Measurements from ENCODE around the gene ESR1.

Gene ESR1

DNA sequence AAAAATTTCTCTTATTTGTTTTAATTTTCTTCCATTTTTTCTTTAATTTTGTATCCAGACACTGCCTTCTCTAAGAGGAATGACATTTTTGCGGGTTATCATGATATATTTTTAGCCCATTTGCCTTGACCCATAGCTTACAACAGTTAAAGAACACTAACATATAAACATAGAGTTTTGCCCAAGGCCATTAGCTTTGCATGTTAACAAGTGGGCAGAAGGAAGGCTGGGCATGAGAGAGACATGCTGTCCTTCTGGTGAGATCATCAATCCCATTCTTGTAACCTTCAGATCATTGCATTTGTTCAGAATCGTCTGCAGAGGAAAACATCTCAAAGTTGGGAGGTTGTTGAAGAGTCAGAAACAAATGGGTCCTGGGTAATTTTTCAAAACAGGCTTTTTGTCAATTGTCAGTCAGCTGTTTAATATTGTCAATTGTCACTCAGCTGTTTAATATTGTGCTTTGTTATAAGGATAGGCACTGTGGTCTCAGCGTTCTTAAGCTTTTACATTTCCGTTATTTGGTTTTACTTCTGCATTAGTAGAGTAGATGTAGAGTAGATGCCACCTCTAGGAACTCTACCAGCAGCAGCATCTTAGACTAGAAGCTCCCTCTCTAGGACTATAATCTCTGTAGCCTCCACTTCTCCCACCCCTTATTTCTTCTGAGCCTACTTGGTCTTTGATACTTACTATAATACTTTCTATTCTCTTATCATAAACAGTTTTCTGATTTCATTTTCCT, 243.1 kb downstream of the ESR1 start:
- Histone ChIP-seq H3K4me3 (ENCODE audit: low read depth, low read length) (no peak overlapping the region), H3K36me3 (no peaks in the 10 kb centered on the region), H3K4me1 (no peaks in the 10 kb centered on the region), H3K9me3 (no peaks in the 10 kb centered on the region), H3K27me3 (no peaks in the 10 kb centered on the region; the same call in 1 of the 2 replicates)
- TF ChIP-seq, protein P1, sequence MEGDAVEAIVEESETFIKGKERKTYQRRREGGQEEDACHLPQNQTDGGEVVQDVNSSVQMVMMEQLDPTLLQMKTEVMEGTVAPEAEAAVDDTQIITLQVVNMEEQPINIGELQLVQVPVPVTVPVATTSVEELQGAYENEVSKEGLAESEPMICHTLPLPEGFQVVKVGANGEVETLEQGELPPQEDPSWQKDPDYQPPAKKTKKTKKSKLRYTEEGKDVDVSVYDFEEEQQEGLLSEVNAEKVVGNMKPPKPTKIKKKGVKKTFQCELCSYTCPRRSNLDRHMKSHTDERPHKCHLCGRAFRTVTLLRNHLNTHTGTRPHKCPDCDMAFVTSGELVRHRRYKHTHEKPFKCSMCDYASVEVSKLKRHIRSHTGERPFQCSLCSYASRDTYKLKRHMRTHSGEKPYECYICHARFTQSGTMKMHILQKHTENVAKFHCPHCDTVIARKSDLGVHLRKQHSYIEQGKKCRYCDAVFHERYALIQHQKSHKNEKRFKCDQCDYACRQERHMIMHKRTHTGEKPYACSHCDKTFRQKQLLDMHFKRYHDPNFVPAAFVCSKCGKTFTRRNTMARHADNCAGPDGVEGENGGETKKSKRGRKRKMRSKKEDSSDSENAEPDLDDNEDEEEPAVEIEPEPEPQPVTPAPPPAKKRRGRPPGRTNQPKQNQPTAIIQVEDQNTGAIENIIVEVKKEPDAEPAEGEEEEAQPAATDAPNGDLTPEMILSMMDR (IDR thresholded peaks at IDR 0.05; ENCODE audit: low read depth, low read length) = no peak
- no peak for DNase-seq

DNA sequence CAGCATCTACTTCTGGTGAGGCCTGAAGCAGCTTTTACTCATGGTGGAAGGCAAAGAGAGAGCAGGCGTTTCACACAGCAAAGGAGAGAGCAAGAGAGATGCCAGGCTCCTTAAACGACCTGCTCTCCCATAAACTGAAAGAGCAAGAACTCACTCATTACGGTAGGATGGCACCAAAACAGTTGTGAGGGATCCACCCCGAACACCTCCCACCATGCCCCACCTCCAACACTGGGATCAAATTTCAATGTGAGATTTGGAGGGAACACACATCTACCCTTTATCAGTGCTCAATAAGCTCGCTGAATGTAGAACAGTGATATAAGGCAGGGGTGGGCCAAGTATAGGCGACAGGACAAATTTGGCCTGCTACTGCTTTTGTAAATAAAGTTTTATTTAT, 244.6 kb downstream of the ESR1 start:
- Histone ChIP-seq H3K4me3 (ENCODE audit: low read depth, low read length) (no peak overlapping the region), H3K9me3 (no peaks in the 10 kb centered on the region), H3K36me3 (no peaks in the 10 kb centered on the region), H3K4me1 (no peaks in the 10 kb centered on the region), H3K27me3 (no peaks in the 10 kb centered on the region; the same call in 1 of the 2 replicates)
- TF ChIP-seq, protein P1 (IDR thresholded peaks at IDR 0.05; ENCODE audit: low read depth, low read length) = no peak
- DNase-seq = no peak

DNA sequence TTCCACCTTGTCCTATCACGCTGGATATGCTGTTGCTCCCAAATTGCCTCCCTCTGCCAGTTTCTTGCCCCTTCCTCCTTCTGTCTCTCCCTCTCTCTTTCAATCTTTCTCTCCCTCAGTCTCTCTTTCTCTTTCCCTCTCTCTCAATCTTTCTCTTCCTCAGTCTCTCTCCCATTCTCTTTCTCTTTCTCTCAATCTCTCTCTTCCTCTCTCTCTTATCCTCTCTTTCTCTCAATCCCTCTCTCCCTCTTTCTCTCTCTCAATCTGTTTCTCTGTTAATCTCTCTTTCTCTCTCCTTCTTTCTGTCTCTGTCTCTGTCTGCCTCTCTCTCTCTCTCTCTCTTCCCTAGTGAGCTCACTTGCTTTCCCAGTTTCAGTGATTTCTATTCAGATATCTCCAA, 245.8 kb downstream of the ESR1 start:
- no peak for DNase-seq
- no peak overlapping the region for H3K4me3 ChIP-seq (ENCODE audit: low read depth, low read length)
- H3K9me3 ChIP-seq = no peaks in the 10 kb centered on the region
- H3K36me3 ChIP-seq = no peaks in the 10 kb centered on the region
- no peaks in the 10 kb centered on the region for H3K4me1 ChIP-seq
- no peaks in the 10 kb centered on the region; the same call in 1 of the 2 replicates for H3K27me3 ChIP-seq
- TF ChIP-seq, protein P1 (IDR thresholded peaks at IDR 0.05; ENCODE audit: low read depth, low read length) = no peak

DNA sequence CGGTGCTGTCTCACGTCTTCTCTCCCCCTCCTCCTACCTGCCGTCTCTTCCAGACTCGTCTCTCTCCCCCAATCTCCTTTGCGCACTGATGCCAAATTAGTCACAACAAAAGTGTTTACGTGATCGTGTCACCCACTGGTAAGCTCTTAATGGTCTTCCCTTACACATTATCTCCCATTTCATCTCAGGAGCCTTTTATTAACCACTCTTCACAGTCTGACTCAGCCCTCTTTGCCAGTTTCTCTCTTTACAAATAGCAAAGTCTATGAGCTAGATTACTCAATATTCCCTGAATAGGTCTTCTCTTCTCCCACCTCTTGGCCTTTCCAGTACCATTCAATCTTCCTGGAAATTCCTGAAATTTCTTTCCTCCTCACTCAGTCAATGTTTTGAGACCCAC, 247.0 kb downstream of the ESR1 start:
- H3K4me3 ChIP-seq (ENCODE audit: low read depth, low read length) = no peak overlapping the region

DNA sequence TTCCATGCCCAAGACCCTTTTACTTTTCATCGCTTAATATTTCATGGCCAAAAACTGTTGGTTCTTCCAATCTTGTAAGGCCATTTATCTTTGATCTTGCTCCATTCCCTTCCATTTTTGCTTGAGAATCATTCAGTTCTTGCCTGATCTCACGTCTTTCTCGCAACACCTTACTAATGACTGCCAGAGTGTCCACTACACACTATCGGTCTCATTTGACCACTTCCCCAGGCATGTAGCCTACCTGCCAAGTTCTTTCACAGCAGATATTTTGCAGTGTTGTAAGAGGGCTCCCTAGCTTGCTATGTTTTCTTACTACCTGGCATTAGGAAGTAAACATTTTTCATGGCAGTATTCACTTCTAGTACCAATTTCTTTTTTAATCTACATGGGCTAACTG, 248.0 kb downstream of the ESR1 start:
- H3K36me3 ChIP-seq = no peaks in the 10 kb centered on the region
- H3K9me3 ChIP-seq = no peaks in the 10 kb centered on the region
- no peak overlapping the region for H3K4me3 ChIP-seq (ENCODE audit: low read depth, low read length)
- H3K27me3 ChIP-seq = no peaks in the 10 kb centered on the region; the same call in 1 of the 2 replicates
- TF ChIP-seq, protein P1 (IDR thresholded peaks at IDR 0.05; ENCODE audit: low read depth, low read length) = no peak
- DNase-seq = no peak
- H3K4me1 ChIP-seq = no peaks in the 10 kb centered on the region

More for the DNA sequence above, 247.0 kb downstream of the ESR1 start:
- DNase-seq = no peak
- Histone ChIP-seq H3K9me3 (no peaks in the 10 kb centered on the region), H3K27me3 (no peaks in the 10 kb centered on the region; the same call in 1 of the 2 replicates), H3K4me1 (no peaks in the 10 kb centered on the region), H3K36me3 (no peaks in the 10 kb centered on the region)
- TF ChIP-seq, protein P1 (IDR thresholded peaks at IDR 0.05; ENCODE audit: low read depth, low read length) = no peak

DNA sequence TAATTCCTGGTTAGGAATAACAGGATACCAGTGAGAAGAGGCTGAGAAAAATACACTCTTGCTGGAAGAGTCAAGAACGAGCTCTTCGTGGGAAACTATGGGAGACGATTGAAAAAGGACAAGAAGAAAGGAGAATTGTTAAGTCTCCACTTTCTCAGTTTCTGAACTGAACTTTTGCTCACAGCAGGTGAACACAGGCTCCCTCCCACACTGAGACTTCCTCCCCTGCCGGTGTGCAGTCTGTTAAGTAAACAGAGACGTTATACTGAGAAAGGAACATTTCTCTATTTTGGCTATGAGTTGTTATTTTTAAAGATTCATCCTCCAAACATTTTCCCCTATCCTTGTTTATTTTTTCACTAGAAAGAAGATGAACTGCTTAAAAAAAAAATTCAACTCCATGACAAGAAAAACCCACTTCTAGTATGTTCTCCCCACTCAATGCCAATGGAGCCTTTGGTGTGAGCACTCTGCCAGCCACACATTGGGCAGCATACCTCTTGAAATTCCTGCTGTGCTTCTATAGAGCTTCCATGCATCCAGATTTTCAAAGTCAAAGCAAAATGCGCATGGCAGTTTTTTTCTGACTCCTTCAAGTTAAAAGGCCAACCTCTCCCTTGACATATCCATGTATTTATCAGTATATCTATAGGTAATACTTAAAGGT, 250.5 kb downstream of the ESR1 start:
- TF ChIP-seq, protein P1 (IDR thresholded peaks at IDR 0.05; ENCODE audit: low read depth, low read length) = no peak
- Histone ChIP-seq H3K27me3 (peaks cover under 1% of the 10 kb centered on the region; the same call in 1 of the 2 replicates), H3K9me3 (no peaks in the 10 kb centered on the region), H3K4me1 (no peaks in the 10 kb centered on the region), H3K4me3 (ENCODE audit: low read depth, low read length) (no peak overlapping the region), H3K36me3 (no peaks in the 10 kb centered on the region)
- DNase-seq = no peak

Measured in BE2C (cell line).